ENCODE results near the gene FXYD7. TPM values are rescaled to one million over a fixed set of nuclear protein-coding genes. Genes with fewer than 3 reads are reported as not detected.
A peak's percentile ranks its signal among the peaks of the same experiment; 100 is the strongest.

Gene FXYD7
- total and polyA plus RNA-seq, 4 donors: 0.63 to 1.8 TPM; not detected in 2

DNA sequence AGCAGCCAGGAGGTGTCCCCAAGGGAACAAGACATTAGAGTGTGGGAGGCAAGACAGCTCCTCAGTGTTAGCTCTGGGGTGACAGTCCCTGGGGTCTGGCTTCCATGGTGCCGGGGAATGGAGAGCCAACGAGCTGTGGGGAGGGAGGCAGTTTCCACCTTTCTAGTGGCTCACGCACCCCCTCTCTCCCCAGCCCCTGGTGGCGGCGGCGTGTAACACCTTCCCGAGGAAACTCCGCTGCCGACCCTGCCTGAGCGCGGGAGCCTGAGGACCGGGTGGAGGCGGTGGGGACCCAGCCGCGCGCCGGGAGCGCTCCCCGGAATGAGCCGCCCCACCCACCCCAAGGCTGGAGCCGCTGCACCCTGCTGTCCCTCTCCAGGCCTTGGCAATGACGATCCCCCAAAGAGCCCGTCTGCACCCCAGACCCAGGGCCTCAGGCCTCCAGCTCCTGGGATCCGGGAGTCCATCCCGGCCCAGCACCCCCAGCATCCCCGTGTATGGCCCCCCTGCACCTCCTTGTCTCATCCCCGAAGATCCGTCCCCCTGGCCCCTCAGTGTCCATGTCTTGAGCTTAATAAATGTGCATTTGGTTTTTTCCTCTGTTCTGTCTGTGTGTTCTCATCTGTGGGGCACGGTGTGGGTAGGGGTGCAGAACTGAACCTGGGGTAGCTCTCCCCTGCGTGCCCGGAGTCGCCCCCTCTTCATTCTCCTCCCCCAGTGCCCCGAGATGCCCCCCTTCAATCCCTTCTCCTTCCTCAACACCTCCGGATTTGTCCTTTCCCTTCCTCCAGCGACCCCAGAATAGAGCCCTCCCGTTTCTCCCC lies 10.9 kb downstream of the FXYD7 start:
- Histone ChIP-seq H3K27me3 (ENCODE audit: control insufficient read depth in 1 of 2, insufficient read depth in 2 of 2, low read length in 1 of 2) (no peaks in the 10 kb centered on the region), H3K36me3 (ENCODE audit: control insufficient read depth in 1 of 2, insufficient read depth in 2 of 2, low read length in 1 of 2) (peaks cover 0 to 2% of the 10 kb centered on the region in 2 donors), H3K4me1 (ENCODE audit: control insufficient read depth in 1 of 2, insufficient read depth in 2 of 2, low read length in 2 of 2) (no peaks in the 10 kb centered on the region), H3K9me3 (ENCODE audit: control insufficient read depth, low read length) (no peaks in the 10 kb centered on the region), H3K27ac (ENCODE audit: low read depth in 1 of 2, low read length in 2 of 2) (no peak overlapping the region), H3K4me3 (ENCODE audit: low read length in 2 of 2) (peak overlapping the region; percentile 47 to 54)
- WGBS, 2 donors: 1% methylated on average over 24 to 36 of the region's 36 CpGs
- intact Hi-C loops (cut with DNase I): loop anchor here in 1 of 2 donors (5.0 kb wide), 1 partner anchor 113 kb away; the partner anchor contains the start of gene USF2
- DNase-seq (peak in 1 of 2 donors; percentile 68), ATAC-seq (ENCODE audit: low FRiP score) (peak; percentile 38)

DNA sequence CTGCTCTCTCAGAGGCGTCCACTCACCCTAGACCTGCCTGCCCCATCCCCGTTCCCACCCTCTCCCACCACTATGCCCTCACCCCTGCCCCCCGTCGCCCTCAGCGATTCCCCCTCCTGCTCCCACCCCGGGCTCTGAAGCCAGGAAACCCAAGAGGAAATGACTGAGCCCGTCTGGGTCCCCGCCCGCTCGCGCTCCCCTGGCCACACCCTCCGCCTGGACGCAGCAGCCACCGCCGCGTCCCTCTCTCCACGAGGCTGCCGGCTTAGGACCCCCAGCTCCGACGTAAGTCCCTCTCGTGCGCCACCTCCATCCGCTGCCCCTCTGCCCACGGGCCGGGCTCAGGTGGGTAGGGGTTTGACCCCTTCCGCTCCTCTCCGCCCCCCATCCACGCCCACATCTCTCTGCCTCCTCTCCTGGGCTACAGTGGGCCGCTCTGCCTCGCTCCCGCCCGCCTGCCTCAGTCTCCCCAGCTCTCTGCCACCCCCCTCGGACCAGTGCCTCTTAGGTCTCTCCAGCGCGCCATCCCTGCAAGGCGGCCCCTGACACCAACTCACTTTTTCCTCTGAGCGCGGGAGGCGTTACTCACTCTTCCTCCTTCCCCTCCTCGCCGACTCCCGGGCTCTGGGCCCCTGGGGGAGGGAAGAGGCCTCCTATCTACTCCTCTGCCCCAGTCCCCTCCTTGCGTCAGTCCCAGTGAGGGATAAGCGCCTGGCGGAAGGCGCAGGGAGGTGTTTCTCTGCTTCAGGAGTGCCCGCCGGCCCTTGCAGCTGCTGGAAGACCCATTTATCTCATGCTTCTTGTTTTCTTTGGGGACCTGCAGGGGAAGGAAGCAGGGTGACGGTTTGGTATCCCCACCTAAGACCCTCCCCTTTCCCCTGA lies 11.7 kb downstream of the FXYD7 start, which contains the start of gene FXYD5:
Gene FXYD5, plus strand, starts transcription at position 211 of the 882 bp plus-strand sequence. CDS start 816 bp downstream, outside the sequence.
- peak within 1 kb of the TSS in 1 of 2 donors; percentile 32 for H3K27ac ChIP-seq (ENCODE audit: low read depth in 1 of 2, low read length in 2 of 2)
- 0 to 1% methylated on average over 32 to 49 of the region's 49 CpGs for WGBS, 2 donors
- intact Hi-C loops (cut with DNase I): loop anchor here (5.0 kb wide), 2 partner anchors 113 to 568 kb away; partner anchors contain the start of gene USF2 (in 1 of the 2)
- no peaks in the 10 kb centered on the region for H3K27me3 ChIP-seq (ENCODE audit: control insufficient read depth in 1 of 2, insufficient read depth in 2 of 2, low read length in 1 of 2)
- no peaks in the 10 kb centered on the region for H3K9me3 ChIP-seq (ENCODE audit: control insufficient read depth, low read length)
- DNase-seq (peak; percentile 85 to 91), ATAC-seq (ENCODE audit: low FRiP score) (peak; percentile 80)
- H3K4me3 ChIP-seq (ENCODE audit: low read length in 2 of 2): peak within 1 kb of the TSS; percentile 47 to 54
- H3K4me1 ChIP-seq (ENCODE audit: control insufficient read depth in 1 of 2, insufficient read depth in 2 of 2, low read length in 2 of 2): no peaks in the 10 kb centered on the region
- H3K36me3 ChIP-seq (ENCODE audit: control insufficient read depth in 1 of 2, insufficient read depth in 2 of 2, low read length in 1 of 2): peaks cover 0 to 2% of the 10 kb centered on the region in 2 donors

DNA sequence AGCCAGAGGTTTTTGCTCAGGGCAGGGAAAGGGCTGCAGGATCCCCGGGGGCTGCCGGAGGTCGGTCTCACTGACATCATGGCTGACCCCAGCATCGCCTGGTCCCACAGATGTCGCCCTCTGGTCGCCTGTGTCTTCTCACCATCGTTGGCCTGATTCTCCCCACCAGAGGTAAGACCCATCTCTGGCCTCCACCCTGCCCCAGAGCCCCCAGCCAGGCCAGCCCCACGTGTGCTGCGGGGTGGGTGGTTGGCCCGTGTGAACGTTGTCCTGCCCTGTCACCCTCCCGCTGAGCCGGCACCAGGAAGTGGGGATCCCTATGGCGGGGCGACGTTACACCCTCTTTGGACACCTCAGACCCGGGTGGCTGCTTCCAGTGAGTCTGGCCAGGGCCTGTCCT lies 12.4 kb downstream of the FXYD7 start:
- 27 to 34% methylated on average over 16 to 17 of the region's 17 CpGs for WGBS, 2 donors
- H3K27ac ChIP-seq (ENCODE audit: low read depth in 1 of 2, low read length in 2 of 2): no peak overlapping the region
- H3K9me3 ChIP-seq (ENCODE audit: control insufficient read depth, low read length): no peaks in the 10 kb centered on the region
- intact Hi-C loops (cut with DNase I): loop anchor here in 1 of 2 donors (5.0 kb wide), 1 partner anchor 567 kb away; no protein-coding TSS in a partner anchor
- ATAC-seq (ENCODE audit: low FRiP score) (no peak), DNase-seq (no peak)
- H3K4me3 ChIP-seq (ENCODE audit: low read length in 2 of 2): no peak overlapping the region
- peaks cover 0 to 2% of the 10 kb centered on the region in 2 donors for H3K36me3 ChIP-seq (ENCODE audit: control insufficient read depth in 1 of 2, insufficient read depth in 2 of 2, low read length in 1 of 2)
- no peaks in the 10 kb centered on the region for H3K4me1 ChIP-seq (ENCODE audit: control insufficient read depth in 1 of 2, insufficient read depth in 2 of 2, low read length in 2 of 2)
- H3K27me3 ChIP-seq (ENCODE audit: control insufficient read depth in 1 of 2, insufficient read depth in 2 of 2, low read length in 1 of 2): no peaks in the 10 kb centered on the region

DNA sequence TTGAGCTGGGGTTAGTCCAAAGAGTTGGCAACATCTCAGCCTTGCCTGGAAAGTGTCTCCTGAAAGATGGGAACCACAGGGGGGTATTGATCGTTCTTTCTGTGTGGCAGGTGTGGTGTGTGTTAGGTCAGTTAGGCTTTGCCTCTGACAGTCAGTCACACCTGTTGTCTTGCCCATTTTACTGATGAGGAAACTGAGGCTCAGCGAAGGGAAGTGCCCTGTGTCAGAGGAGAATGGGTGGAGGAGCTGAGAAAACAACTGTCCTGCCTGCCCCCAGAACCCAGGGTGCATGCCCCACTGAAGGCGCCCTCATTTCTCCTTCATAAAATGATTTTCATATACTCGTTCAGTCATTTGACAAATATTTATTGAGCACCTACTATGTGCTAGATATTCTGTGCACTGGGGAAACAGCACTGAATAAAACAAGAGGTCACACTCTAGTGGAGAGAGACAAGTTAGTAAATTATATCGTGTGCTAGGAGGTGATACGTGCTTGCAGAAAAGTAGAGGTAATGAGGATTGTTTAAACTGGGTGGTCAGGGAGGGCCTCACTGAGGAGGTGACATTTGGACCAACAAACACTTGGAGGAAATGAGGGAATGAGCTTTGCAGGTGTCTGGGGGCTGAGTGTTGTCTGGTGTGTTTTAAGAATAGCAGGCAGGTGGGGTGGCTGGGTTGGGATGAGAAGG lies 13.1 kb downstream of the FXYD7 start:
- no peak for DNase-seq
- WGBS, 2 donors: 90 to 91% methylated on average over 6 of the region's 6 CpGs
- Histone ChIP-seq H3K27me3 (ENCODE audit: control insufficient read depth in 1 of 2, insufficient read depth in 2 of 2, low read length in 1 of 2) (no peaks in the 10 kb centered on the region), H3K4me1 (ENCODE audit: control insufficient read depth in 1 of 2, insufficient read depth in 2 of 2, low read length in 2 of 2) (no peaks in the 10 kb centered on the region), H3K36me3 (ENCODE audit: control insufficient read depth in 1 of 2, insufficient read depth in 2 of 2, low read length in 1 of 2) (peaks cover 0 to 2% of the 10 kb centered on the region in 2 donors), H3K4me3 (ENCODE audit: low read length in 2 of 2) (no peak overlapping the region), H3K9me3 (ENCODE audit: control insufficient read depth, low read length) (no peaks in the 10 kb centered on the region), H3K27ac (ENCODE audit: low read depth in 1 of 2, low read length in 2 of 2) (no peak overlapping the region)
- ATAC-seq (ENCODE audit: low FRiP score): no peak
- intact Hi-C loops (cut with DNase I): loop anchor here in 1 of 2 donors (5.0 kb wide), 1 partner anchor 566 kb away; no protein-coding TSS in a partner anchor

DNA sequence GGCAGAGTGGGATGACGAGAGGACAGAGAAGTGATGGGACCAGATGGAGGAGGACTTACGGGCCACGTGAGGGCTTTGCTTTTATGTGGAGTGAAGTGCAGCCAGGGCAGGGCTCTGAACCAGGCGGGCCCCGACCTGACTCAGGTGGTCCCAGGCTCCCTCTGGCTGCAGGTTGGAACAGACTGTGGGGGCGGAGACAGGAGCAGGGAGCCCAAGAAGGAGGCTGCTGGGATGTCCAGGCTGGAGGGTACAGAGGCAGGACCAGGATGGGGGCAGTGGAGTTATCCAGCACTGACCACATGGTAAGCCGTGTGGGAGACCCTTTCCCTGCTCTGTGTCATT lies 13.6 kb downstream of the FXYD7 start:
- H3K36me3 ChIP-seq (ENCODE audit: control insufficient read depth in 1 of 2, insufficient read depth in 2 of 2, low read length in 1 of 2): peaks cover 0 to 3% of the 10 kb centered on the region in 2 donors
- intact Hi-C loops (cut with DNase I): loop anchor here in 1 of 2 donors (5.0 kb wide), 1 partner anchor 566 kb away; no protein-coding TSS in a partner anchor

DNA sequence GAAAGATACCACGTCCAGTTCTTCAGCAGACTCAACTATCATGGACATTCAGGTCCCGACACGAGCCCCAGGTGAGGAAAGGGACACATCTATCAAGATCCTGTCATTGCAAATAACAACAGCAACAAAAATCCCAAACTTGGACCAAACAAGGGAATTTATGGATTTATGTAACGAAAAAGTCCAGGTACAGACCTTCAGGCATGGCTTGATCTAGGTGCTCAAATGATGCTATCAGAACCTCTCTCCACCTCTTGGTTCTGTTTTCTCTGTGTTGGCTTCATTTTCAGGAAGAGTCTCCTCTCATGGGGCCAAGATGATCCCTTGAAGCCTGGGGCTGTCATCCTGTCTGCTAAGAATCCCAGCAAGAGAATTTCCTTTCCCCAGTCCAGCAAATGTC lies 14.4 kb downstream of the FXYD7 start:
- intact Hi-C loops (cut with DNase I): loop anchor here in 1 of 2 donors (5.0 kb wide), 1 partner anchor 565 kb away; no protein-coding TSS in a partner anchor
- WGBS, 2 donors: 97% methylated on average over 4 of the region's 4 CpGs
- H3K36me3 ChIP-seq (ENCODE audit: control insufficient read depth in 1 of 2, insufficient read depth in 2 of 2, low read length in 1 of 2): peaks cover 0 to 3% of the 10 kb centered on the region in 2 donors

More for the DNA sequence above, 13.6 kb downstream of the FXYD7 start:
- Histone ChIP-seq H3K4me1 (ENCODE audit: control insufficient read depth in 1 of 2, insufficient read depth in 2 of 2, low read length in 2 of 2) (no peaks in the 10 kb centered on the region), H3K4me3 (ENCODE audit: low read length in 2 of 2) (no peak overlapping the region), H3K27me3 (ENCODE audit: control insufficient read depth in 1 of 2, insufficient read depth in 2 of 2, low read length in 1 of 2) (no peaks in the 10 kb centered on the region), H3K9me3 (ENCODE audit: control insufficient read depth, low read length) (no peaks in the 10 kb centered on the region), H3K27ac (ENCODE audit: low read depth in 1 of 2, low read length in 2 of 2) (no peak overlapping the region)
- ATAC-seq (ENCODE audit: low FRiP score): no peak
- DNase-seq: no peak
- WGBS, 2 donors: 66 to 82% methylated on average over 7 of the region's 7 CpGs

DNA sequence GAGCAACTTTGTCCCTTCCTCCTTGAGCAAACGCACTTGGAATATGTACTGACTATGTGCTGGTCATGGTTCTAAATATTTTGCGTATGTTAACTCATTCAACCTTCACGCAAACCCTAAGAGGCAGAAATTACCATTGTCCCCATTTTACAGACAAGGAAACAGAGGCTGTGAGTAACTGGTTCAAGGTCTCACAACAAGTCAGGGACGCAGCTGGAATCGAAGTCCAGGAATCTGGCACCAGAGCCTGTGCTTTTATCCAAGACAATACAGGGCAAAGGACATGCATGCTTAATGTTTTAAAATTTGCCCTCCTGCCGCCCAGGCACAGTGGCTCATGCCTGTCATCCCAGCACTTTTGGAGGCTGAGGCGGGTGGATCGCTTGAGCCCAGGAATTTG lies 16.6 kb downstream of the FXYD7 start:
- peaks cover 8% of the 10 kb centered on the region for H3K9me3 ChIP-seq (ENCODE audit: control insufficient read depth, low read length)
- no peaks in the 10 kb centered on the region for H3K4me1 ChIP-seq (ENCODE audit: control insufficient read depth in 1 of 2, insufficient read depth in 2 of 2, low read length in 2 of 2)
- intact Hi-C loops (cut with DNase I): loop anchor here in 1 of 2 donors (5.0 kb wide), 1 partner anchor 563 kb away; no protein-coding TSS in a partner anchor
- H3K4me3 ChIP-seq (ENCODE audit: low read length in 2 of 2): no peak overlapping the region
- no peak for ATAC-seq (ENCODE audit: low FRiP score)
- H3K27ac ChIP-seq (ENCODE audit: low read depth in 1 of 2, low read length in 2 of 2): no peak overlapping the region
- WGBS, 2 donors: 84 to 90% methylated on average over 8 of the region's 8 CpGs
- H3K36me3 ChIP-seq (ENCODE audit: control insufficient read depth in 1 of 2, insufficient read depth in 2 of 2, low read length in 1 of 2): peaks cover 0 to 10% of the 10 kb centered on the region in 2 donors
- H3K27me3 ChIP-seq (ENCODE audit: control insufficient read depth in 1 of 2, insufficient read depth in 2 of 2, low read length in 1 of 2): no peaks in the 10 kb centered on the region
- DNase-seq: no peak

More for the DNA sequence above, 14.4 kb downstream of the FXYD7 start:
- no peaks in the 10 kb centered on the region for H3K27me3 ChIP-seq (ENCODE audit: control insufficient read depth in 1 of 2, insufficient read depth in 2 of 2, low read length in 1 of 2)
- peaks cover 2% of the 10 kb centered on the region for H3K9me3 ChIP-seq (ENCODE audit: control insufficient read depth, low read length)
- H3K4me3 ChIP-seq (ENCODE audit: low read length in 2 of 2): no peak overlapping the region
- DNase-seq (no peak), ATAC-seq (ENCODE audit: low FRiP score) (no peak)
- H3K27ac ChIP-seq (ENCODE audit: low read depth in 1 of 2, low read length in 2 of 2): no peak overlapping the region
- H3K4me1 ChIP-seq (ENCODE audit: control insufficient read depth in 1 of 2, insufficient read depth in 2 of 2, low read length in 2 of 2): no peaks in the 10 kb centered on the region
